Measurements from ENCODE around the gene TMIGD1. TPM values are rescaled to one million over a fixed set of nuclear protein-coding genes. Genes with fewer than 3 reads are reported as not detected.

TMIGD1 gene
- total RNA-seq, 1 donor from 2014 or later = not detected

- H3K36me3 Mint-ChIP-seq (ENCODE audit: low read depth, unreplicated experiment) = no peaks in the 10 kb centered on the region
- Histone ChIP-seq H3K4me1 (ENCODE audit: insufficient read depth, low read length) (peaks cover 13% of the 10 kb centered on the region), H3K27me3 (ENCODE audit: insufficient read depth, low read length) (no peaks in the 10 kb centered on the region), H3K9me3 (ENCODE audit: insufficient read depth, low read depth, low read length) (no peaks in the 10 kb centered on the region), H2AFZ (ENCODE audit: low read depth, low read length) (peak within 1 kb of the TSS; percentile 99), H3K9ac (ENCODE audit: low read length) (peak within 1 kb of the TSS; percentile 90), H4K20me1 (ENCODE audit: insufficient read depth, low read length) (peaks cover 12% of the 10 kb centered on the region), H3K4me2 (ENCODE audit: low read length) (peak within 1 kb of the TSS; percentile 88), H3K79me2 (ENCODE audit: insufficient read depth, low read length) (peaks cover 27% of the 10 kb centered on the region), H3K27ac (ENCODE audit: low read depth, low read length) (peak within 1 kb of the TSS; percentile 61), H3K36me3 (ENCODE audit: insufficient read depth, low read length) (peaks cover 13% of the 10 kb centered on the region), H3K4me3 (ENCODE audit: insufficient read depth, low read depth, low read length) (peak within 1 kb of the TSS; percentile 90)
- H3K27ac Mint-ChIP-seq (ENCODE audit: unreplicated experiment) = peak within 1 kb of the TSS; percentile 88
- DNase-seq (ENCODE audit: low read depth) = peak; percentile 67
- FAIRE-seq = no peak
- H3K4me3 Mint-ChIP-seq (ENCODE audit: unreplicated experiment) = peak within 1 kb of the TSS; percentile 96
- no peaks in the 10 kb centered on the region for H3K9me3 Mint-ChIP-seq (ENCODE audit: unreplicated experiment)
- H3K4me1 Mint-ChIP-seq (ENCODE audit: low read depth, unreplicated experiment) = peaks cover 4% of the 10 kb centered on the region
- H3K27me3 Mint-ChIP-seq (ENCODE audit: low read depth, unreplicated experiment) = peaks cover 6% of the 10 kb centered on the region
- TF ChIP-seq EZH2 (IDR thresholded peaks at IDR 0.05; ENCODE audit: insufficient read depth, low read length) = no peak
- TF ChIP-seq, protein P1, sequence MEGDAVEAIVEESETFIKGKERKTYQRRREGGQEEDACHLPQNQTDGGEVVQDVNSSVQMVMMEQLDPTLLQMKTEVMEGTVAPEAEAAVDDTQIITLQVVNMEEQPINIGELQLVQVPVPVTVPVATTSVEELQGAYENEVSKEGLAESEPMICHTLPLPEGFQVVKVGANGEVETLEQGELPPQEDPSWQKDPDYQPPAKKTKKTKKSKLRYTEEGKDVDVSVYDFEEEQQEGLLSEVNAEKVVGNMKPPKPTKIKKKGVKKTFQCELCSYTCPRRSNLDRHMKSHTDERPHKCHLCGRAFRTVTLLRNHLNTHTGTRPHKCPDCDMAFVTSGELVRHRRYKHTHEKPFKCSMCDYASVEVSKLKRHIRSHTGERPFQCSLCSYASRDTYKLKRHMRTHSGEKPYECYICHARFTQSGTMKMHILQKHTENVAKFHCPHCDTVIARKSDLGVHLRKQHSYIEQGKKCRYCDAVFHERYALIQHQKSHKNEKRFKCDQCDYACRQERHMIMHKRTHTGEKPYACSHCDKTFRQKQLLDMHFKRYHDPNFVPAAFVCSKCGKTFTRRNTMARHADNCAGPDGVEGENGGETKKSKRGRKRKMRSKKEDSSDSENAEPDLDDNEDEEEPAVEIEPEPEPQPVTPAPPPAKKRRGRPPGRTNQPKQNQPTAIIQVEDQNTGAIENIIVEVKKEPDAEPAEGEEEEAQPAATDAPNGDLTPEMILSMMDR (IDR thresholded peaks at IDR 0.05; ENCODE audit: insufficient read depth, low read depth, low read length) = no peak
Observed at GRCh38 chr17:30291543-30292285, 42.1 kb downstream of the TMIGD1 start, which contains the start of gene BLMH. Gene BLMH, minus strand, starts transcription at chr17:30291944. Its CDS starts 125 bp downstream, at chr17:30291819.

- Histone ChIP-seq H3K36me3 (ENCODE audit: insufficient read depth, low read length) (peaks cover 18% of the 10 kb centered on the region), H2AFZ (ENCODE audit: low read depth, low read length) (peak overlapping the region; percentile 78), H3K27me3 (ENCODE audit: insufficient read depth, low read length) (no peaks in the 10 kb centered on the region), H4K20me1 (ENCODE audit: insufficient read depth, low read length) (peaks cover 12% of the 10 kb centered on the region), H3K4me1 (ENCODE audit: insufficient read depth, low read length) (peaks cover 13% of the 10 kb centered on the region), H3K79me2 (ENCODE audit: insufficient read depth, low read length) (peaks cover 27% of the 10 kb centered on the region), H3K9ac (ENCODE audit: low read length) (peak overlapping the region; percentile 90), H3K9me3 (ENCODE audit: insufficient read depth, low read depth, low read length) (no peaks in the 10 kb centered on the region), H3K4me3 (ENCODE audit: insufficient read depth, low read depth, low read length) (peak overlapping the region; percentile 90), H3K4me2 (ENCODE audit: low read length) (peak overlapping the region; percentile 88), H3K27ac (ENCODE audit: low read depth, low read length) (peak overlapping the region; percentile 57)
- no peaks in the 10 kb centered on the region for H3K9me3 Mint-ChIP-seq (ENCODE audit: unreplicated experiment)
- peak overlapping the region; percentile 96 for H3K4me3 Mint-ChIP-seq (ENCODE audit: unreplicated experiment)
- DNase-seq (ENCODE audit: low read depth) (no peak), FAIRE-seq (no peak)
- peak overlapping the region; percentile 88 for H3K27ac Mint-ChIP-seq (ENCODE audit: unreplicated experiment)
- peaks cover 3% of the 10 kb centered on the region for H3K27me3 Mint-ChIP-seq (ENCODE audit: low read depth, unreplicated experiment)
- peaks cover 4% of the 10 kb centered on the region for H3K4me1 Mint-ChIP-seq (ENCODE audit: low read depth, unreplicated experiment)
- TF ChIP-seq, protein P1 (IDR thresholded peaks at IDR 0.05; ENCODE audit: insufficient read depth, low read depth, low read length) = no peak
- no peak for TF ChIP-seq EZH2 (IDR thresholded peaks at IDR 0.05; ENCODE audit: insufficient read depth, low read length)
- H3K36me3 Mint-ChIP-seq (ENCODE audit: low read depth, unreplicated experiment) = peaks cover 3% of the 10 kb centered on the region
Observed at GRCh38 chr17:30290696-30291542, 42.9 kb downstream of the TMIGD1 start.
